Gastrocnemius medialis (tissue), 4 donors: ENCODE results near the gene ANKRD40CL. TPM values are rescaled to one million over a fixed set of nuclear protein-coding genes. Genes with fewer than 3 reads are reported as not detected.

ENCODE experiments used
- ATAC-seq, 2 donors: fragments of 150-250 bp; one replicate each; pipeline ENCODE4 v1.9.1; 2016
- DNase-seq, 2 donors: peaks; one replicate each; pipeline ENCODE4 v3.0.0-alpha.2; 2019
- H3K27ac ChIP-seq, 4 donors: fragments of 200-600 bp; sonication (generic); 1 replicate in 1 of 4; 2 replicates in 3 of 4; pipeline ENCODE4 v1.5.1; 2016 to 2018; ENCODE audit warnings: mild to moderate bottlenecking in 2 of 4, moderate library complexity in 1 of 4
- H3K27me3 ChIP-seq, 3 donors: fragments of 200-600 bp; sonication (generic) in 2 of 3; 1 replicate in 1 of 3; 2 replicates in 2 of 3; pipeline versions ENCODE4 v1.5.1 to v1.6.0; 2016 to 2019; ENCODE audit warnings: mild to moderate bottlenecking in 1 of 3, moderate library complexity in 1 of 3
- H3K36me3 ChIP-seq, 2 donors: fragments of 200-600 bp; sonication (generic) in 1 of 2; one replicate each; pipeline ENCODE4 v1.5.1; 2017 to 2018
- H3K4me1 ChIP-seq, 2 donors: fragments of 200-600 bp; sonication (generic) in 1 of 2; one replicate each; pipeline ENCODE4 v1.5.1; 2016 to 2017; ENCODE audit warnings: mild to moderate bottlenecking in 2 of 2
- H3K4me3 ChIP-seq, 4 donors: fragments of 200-600 bp; sonication (generic) in 3 of 4; 1 replicate in 1 of 4; 2 replicates in 3 of 4; pipeline ENCODE4 v1.5.1; 2016 to 2019; ENCODE audit warnings: mild to moderate bottlenecking in 2 of 4
- H3K9me3 ChIP-seq, 3 donors: fragments of 200-600 bp; sonication (generic) in 2 of 3; 1 replicate in 1 of 3; 2 replicates in 2 of 3; pipeline ENCODE4 v1.5.1; 2016 to 2019
- POLR2A ChIP-seq, 2 donors: fragments of 450-650 bp; IDR thresholded peaks; one replicate each; pipeline ENCODE4 v1.6.1; 2017; ENCODE audit warnings: antibody characterized with exemption in 2 of 2, mild to moderate bottlenecking in 2 of 2, moderate library complexity in 2 of 2
- in situ Hi-C, 4 donors: fragments of 200-750 bp; cut with MboI; loops; one replicate each; pipeline versions ENCODE4 v1.15.0 to v1.8.0; 2017; ENCODE audit warnings: low sequenced_read_pairs in 4 of 4
- intact Hi-C: fragments of 100-400 bp; cut with DNase I; formaldehyde crosslinking; loops from one replicate; pipeline ENCODE4 v1.15.1; 2023; ENCODE audit warnings: low total_unique reads
- total RNA-seq, 4 donors: library from RNA; depleted of rRNA; stranded (reverse); fragments of >200 nt; gene quantifications; one replicate each; pipeline versions ENCODE4 v1.1.0 to v1.2.3, GENCODE V29; 2016
- TF ChIP-seq, protein P1 (sequence below), 5 experiments: fragments of 450-650 bp in 3 of 5; fragments of 200-600 bp in 2 of 5; sonication (generic) in 2 of 5; IDR thresholded peaks in 4 of 5; conservative IDR thresholded peaks in 1 of 5; 1 replicate in 4 of 5; 2 replicates in 1 of 5; pipeline ENCODE4 v1.5.1; 2016 to 2019; ENCODE audit warnings: antibody characterized with exemption in 5 of 5, mild to moderate bottlenecking in 3 of 5, moderate library complexity in 3 of 5

Gene ANKRD40CL
- total RNA-seq, 4 donors from 2014 or later, result not detected

- no peak for ATAC-seq
- no peaks in the 10 kb centered on the region for H3K9me3 ChIP-seq
- no peaks in the 10 kb centered on the region for H3K4me1 ChIP-seq
- H3K27ac ChIP-seq, result no peak overlapping the region
- H3K4me3 ChIP-seq, result no peak overlapping the region
- intact Hi-C loops, result no loop called here
- H3K36me3 ChIP-seq, result no peaks in the 10 kb centered on the region
- H3K27me3 ChIP-seq, result no peaks in the 10 kb centered on the region
- TF ChIP-seq, protein P1, sequence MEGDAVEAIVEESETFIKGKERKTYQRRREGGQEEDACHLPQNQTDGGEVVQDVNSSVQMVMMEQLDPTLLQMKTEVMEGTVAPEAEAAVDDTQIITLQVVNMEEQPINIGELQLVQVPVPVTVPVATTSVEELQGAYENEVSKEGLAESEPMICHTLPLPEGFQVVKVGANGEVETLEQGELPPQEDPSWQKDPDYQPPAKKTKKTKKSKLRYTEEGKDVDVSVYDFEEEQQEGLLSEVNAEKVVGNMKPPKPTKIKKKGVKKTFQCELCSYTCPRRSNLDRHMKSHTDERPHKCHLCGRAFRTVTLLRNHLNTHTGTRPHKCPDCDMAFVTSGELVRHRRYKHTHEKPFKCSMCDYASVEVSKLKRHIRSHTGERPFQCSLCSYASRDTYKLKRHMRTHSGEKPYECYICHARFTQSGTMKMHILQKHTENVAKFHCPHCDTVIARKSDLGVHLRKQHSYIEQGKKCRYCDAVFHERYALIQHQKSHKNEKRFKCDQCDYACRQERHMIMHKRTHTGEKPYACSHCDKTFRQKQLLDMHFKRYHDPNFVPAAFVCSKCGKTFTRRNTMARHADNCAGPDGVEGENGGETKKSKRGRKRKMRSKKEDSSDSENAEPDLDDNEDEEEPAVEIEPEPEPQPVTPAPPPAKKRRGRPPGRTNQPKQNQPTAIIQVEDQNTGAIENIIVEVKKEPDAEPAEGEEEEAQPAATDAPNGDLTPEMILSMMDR (IDR thresholded peaks at IDR 0.05 in 4 of 5, conservative IDR thresholded peaks at IDR 0.05 in 1 of 5), result no peak
- no peak for TF ChIP-seq POLR2A (IDR thresholded peaks at IDR 0.05)
- in situ Hi-C loops, result no loop called here
- no peak for DNase-seq
These were observed 36.4 kb upstream of the ANKRD40CL start for GRCh38 chr17:50803676-50804075.

DNA sequence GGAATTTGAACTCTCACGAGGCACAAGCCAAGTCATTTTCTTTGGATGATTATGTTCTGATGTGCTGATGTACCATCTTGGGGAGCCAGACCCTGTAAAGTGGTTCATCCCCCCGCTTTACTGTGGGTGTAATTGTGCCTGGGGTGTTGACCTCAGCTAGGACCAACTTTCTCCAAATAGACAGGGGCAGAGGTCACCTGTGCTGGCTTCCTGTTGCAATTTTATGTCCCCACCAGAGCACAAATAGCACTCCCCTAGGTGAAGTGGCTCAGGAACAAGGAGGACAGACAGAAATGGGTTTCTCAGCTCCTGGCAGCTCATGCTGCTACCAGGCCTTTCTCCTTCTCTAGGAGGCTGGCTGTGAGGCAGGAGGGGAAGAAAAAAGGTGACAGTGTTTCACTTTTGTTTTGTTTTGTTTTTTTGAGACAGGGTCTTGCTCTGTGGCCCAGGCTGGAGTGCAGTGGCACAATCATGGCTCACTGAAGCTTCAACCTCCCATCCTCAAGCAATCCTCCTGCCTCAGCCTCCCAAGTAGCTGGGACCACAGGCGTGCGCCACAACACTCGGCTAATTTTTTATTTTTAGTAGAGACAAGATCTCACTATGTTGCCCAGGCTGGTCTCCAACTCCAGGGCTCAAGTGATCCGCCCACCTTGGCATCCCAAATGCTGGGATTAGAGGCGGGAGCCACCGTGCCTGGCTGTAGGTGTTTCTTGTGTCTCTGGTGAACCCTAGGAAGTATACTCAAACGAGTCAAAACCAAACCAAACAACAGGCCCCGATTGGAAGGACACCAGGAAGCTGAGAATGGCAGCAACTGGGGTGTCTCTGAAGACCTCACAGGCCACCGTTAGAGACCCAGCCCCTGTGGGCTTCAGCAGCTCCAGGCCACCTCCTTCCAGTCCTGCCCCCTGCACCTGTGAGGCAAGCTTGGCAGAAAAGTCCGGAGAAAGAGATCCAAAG lies 35.6 kb upstream of the ANKRD40CL start:
- no peaks in the 10 kb centered on the region for H3K4me1 ChIP-seq
- TF ChIP-seq, protein P1 (IDR thresholded peaks at IDR 0.05 in 4 of 5, conservative IDR thresholded peaks at IDR 0.05 in 1 of 5), result no peak
- no peak for TF ChIP-seq POLR2A (IDR thresholded peaks at IDR 0.05)
- no peaks in the 10 kb centered on the region for H3K36me3 ChIP-seq
- in situ Hi-C loops (no loop called here), intact Hi-C loops (no loop called here)
- H3K4me3 ChIP-seq, result no peak overlapping the region
- DNase-seq, result no peak
- no peak for ATAC-seq
- H3K9me3 ChIP-seq, result no peaks in the 10 kb centered on the region
- H3K27me3 ChIP-seq, result no peaks in the 10 kb centered on the region
- H3K27ac ChIP-seq, result no peak overlapping the region

DNA sequence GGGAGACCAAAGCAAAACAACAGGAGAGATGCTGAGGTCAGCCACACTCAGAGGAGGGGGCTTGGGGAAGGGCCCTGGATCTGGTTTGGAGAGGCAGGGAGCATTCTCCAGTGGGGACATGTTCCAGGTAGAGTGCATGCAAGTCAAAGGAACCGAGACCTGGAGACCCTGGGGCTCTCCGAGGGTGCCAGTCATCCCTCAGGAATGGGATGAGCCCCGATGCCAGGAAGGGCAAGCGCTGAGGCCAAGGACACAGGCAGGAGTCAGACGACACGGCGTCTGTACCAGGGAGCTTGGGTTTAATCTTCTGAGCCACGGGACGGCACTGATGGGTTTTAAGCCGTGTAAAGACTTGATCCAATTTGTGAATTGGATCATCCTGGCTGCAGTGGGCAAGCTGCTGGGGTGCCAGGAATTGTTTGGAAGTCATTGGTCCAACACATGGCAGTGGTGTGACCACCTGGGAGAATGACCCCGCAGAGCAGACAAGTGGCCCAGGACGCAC lies 32.9 kb upstream of the ANKRD40CL start:
- in situ Hi-C loops, result no loop called here
- Histone ChIP-seq H3K9me3 (no peaks in the 10 kb centered on the region), H3K36me3 (no peaks in the 10 kb centered on the region), H3K27me3 (no peaks in the 10 kb centered on the region), H3K27ac (no peak overlapping the region), H3K4me1 (peaks cover 0 to 3% of the 10 kb centered on the region in 2 donors), H3K4me3 (no peak overlapping the region)
- ATAC-seq (no peak), DNase-seq (no peak)
- TF ChIP-seq, protein P1 (IDR thresholded peaks at IDR 0.05 in 4 of 5, conservative IDR thresholded peaks at IDR 0.05 in 1 of 5), result no peak
- no peak for TF ChIP-seq POLR2A (IDR thresholded peaks at IDR 0.05)
- intact Hi-C loops, result no loop called here

DNA sequence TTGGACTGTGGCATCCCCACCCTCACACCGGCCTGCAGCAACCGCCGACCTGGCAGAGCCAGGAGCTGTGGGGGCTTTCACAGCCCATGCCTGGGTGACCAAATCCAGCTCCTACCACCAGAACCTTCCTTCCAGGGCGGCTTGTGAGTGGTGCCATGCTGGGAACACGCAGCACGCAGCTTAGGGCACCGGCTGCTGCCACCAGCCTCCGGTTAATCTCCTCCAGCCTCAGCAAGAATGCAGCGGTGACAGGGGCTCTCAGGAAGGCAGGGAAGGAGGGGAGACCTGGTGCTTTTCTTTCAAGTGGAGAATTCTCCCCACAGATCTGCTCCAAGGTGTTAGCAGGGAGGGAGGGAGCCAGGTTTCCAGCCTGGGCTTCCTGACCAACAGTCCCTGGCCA lies 32.3 kb upstream of the ANKRD40CL start:
- Histone ChIP-seq H3K27ac (no peak overlapping the region), H3K4me1 (peaks cover 0 to 3% of the 10 kb centered on the region in 2 donors), H3K4me3 (no peak overlapping the region), H3K27me3 (no peaks in the 10 kb centered on the region), H3K9me3 (no peaks in the 10 kb centered on the region), H3K36me3 (no peaks in the 10 kb centered on the region)
- DNase-seq (no peak), ATAC-seq (no peak)
- intact Hi-C loops, result no loop called here
- in situ Hi-C loops, result no loop called here
- TF ChIP-seq, protein P1 (IDR thresholded peaks at IDR 0.05 in 4 of 5, conservative IDR thresholded peaks at IDR 0.05 in 1 of 5), result no peak
- no peak for TF ChIP-seq POLR2A (IDR thresholded peaks at IDR 0.05)
